ENCODE results near the gene BMPR1B.

Gene BMPR1B

DNA sequence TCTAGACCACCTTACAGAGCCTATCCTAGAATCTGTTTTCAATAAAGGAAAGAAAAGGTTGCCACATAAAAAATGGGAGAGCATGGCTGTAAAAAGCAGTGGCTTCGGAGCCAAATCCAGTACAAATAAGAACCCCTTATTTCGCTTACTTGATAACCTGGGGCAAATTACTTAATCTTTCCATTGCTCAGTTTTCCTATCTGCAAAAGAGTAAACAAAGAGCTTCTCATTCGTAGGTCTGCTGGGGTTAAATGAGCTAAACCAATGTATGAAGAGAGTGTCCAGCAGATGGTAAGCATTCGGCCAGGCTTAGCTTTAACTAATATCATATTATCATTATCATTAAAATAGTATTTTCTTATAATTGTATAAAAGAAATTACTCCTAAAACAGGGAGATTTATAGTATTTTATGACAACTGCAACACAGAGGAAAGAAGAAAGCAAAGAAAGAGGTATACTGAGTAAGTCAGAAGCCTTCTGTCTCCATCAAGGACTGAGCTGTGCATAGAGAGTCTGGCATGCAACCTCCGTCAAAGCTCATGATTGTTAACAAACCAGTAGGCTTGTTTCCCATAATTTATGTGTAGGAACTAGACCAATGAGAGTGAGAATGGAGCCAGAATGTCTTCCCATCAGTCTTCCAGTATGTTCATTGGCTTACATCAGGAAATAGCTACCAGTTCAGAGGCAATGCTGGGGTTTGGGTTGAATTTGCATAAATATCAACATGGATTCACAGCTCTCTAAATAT is 426.1 kb downstream of the BMPR1B start:
- DNase-seq (ENCODE audit: low read depth in 2 of 2), result no peak

DNA sequence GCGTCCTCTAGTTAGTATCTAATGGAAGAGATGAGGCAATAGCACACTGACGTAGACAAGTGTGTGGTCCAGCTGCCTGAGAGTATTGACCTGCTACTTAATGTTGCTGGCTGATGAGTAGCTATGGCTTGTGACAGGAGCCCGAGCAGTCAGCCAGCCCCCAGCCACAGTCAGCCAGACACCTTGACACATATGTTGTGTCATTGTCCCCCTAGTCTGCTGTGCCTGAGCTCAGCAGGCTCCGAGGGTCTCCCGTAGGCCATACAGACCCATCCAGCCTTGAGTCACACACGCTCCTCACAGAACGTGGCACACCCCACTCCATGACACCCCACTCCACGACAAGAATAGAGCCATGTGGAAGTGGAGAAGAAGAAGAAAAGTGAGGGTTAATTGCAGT is 428.9 kb downstream of the BMPR1B start:
- DNase-seq (ENCODE audit: low read depth in 2 of 2), result no peak

DNA sequence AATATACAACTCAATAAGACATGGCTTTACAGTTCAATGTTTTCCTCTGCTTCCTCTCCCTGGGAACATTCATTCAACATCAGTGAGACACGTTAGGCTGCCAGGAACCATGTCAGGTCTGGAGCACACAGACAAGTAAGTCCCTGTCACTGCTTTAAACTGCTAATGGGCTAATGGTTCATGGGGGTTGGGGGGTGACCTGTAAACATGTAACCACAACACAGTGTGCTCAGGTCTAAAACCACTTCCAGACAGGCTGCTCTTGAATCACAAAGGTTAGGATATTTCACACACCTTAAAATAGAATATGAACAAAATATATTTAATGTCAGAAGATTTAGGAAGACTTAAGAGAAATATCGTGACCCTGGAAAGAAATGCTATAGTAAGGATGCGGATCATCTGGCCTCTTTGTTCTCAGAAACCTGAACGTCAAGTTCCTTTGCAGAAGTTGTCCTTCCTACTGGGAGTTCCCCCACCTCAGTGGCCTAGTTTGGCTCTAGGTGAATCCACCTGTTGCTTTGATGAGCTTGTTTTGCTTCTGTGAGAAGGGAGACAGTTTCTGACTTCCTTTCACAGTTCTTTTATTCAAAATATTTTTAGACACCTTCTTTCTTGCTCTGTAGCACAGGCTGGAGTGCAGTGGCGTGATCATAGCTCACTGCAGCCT is 431.1 kb downstream of the BMPR1B start:
- no peak for DNase-seq (ENCODE audit: low read depth in 2 of 2)

DNA sequence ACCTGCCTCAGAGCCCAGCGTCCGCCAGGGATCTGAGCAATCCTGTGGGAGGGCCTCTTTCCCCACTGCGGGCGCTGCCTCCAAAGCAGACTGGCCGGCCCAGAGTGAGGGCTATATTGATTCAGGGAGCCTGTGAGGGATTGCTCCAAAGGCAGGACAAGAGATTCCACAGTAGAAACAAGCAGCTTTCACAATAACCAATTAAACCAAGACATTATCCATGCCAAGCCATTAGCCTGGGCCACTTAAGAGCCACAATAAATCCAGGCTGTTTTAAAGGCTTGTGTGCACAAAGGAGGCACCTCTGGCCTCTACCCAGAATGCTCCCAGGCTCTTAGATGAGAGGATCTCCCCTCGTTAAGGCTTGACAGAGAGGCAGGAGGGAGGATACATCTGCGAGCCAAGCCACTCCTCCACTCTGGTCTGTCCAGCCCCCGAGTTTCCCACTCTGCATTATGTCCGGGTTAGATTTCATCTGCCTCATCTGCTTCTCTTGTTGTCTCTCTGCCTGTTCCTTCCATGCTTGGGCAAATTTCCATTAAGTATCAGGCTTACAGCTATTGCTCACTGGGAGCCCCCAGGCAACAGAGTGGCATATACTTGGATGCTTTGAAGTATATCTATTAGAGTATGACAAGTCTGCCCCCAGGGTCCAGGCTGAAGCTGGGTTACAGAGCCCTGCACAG is 433.1 kb downstream of the BMPR1B start:
- DNase-seq (ENCODE audit: low read depth in 2 of 2), result no peak

DNA sequence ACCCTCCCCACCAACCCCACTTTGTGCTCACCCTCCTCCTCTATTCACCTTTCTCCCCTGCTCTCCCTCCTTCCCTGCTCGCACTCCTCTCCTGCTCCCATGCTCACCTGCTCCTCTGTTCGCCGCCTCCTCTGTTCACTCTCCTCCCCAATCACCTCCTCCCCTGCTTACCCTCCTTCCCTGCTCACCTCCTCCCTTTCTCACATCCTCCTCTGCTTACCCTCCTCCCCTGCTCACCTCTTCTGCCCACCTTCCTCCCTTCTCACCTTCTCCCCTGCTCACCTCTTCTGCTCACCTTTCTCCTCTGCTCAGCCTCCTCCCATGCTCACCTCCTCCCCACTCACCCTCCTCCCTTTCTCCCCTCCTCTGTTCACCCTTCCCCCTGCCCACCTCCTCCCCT is 433.8 kb downstream of the BMPR1B start:
- no peak for DNase-seq (ENCODE audit: low read depth in 2 of 2)

DNA sequence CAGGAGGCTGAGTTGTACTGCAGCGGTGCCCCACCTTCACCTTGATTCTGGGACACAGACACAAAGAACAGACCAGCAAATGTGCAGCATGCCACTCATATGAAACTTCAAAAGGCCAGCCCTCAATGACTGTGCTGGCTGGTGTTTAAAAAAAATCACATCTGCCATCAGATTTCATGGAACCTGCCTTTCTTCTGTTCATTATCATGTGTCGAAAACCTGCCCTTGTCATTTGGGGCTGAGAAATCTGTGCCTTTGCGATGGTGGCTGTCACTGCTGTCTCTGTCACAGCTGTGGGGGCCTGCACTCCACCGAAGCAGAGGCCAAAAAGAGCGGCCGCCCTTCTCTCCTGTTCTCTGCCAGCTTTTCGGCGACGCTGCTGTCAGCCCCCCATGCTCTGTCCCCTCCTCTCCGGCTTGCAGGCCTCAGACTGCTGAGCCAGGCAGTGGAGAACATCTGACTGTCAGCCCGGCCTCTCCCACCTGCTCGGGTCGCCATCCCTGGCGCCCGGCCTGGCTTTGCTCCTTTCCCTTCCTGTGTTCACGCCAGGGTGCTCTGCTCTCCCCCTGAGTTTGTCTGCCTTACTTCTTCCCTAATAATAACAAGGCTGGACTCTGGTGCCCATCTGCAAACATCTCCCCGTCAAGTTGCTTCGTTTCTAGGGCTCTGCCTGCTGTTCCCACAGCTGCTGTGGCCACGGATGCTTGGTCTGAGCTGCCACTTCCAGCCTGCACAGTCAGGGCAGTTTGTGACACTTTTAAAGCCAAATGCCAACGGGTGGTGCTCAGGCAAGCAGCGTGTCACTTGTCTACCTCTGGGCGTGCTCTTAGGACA is 435.9 kb downstream of the BMPR1B start:
- DNase-seq (ENCODE audit: low read depth in 2 of 2), result no peak

DNA sequence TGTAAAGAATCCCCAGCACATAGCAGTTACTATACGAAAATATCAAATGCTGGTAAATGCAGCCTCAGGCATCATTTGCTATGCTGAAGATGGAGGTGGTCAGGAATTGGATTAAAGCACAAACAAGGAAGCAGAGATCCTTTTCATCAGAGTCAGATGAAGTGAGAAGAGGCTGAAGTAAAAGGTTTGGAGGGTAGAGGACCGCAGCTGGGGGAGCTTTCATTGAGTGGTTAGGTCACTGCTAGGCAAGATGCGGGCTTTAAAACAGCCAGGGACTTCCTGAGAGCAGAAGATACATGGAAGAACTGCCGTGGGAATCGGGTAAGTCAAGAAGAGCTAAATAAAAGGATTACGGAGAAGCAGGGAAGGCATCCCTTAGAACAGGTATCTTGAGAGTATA is 439.6 kb downstream of the BMPR1B start:
- DNase-seq (ENCODE audit: low read depth in 2 of 2), result no peak

DNA sequence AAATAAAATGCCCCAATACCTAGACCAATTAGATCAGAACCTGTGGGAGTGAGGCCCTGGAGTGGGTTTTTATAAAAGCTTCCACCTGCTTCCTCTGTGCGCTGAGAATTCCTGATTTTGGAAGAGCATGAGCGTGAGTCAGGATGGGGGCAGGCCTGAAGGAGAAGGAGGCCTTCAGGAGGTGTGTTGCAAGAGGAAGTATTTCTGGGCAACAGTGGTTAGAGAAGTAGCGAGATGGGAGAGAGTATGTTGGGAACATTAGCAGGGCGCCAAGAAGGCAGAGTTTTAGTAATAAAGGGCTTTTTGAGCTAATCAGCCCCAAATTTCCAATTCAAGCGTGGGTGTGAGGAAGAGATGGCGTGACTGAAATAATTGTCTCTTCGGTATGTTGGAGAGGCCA is 441.2 kb downstream of the BMPR1B start:
- DNase-seq (ENCODE audit: low read depth in 2 of 2), result no peak

DNA sequence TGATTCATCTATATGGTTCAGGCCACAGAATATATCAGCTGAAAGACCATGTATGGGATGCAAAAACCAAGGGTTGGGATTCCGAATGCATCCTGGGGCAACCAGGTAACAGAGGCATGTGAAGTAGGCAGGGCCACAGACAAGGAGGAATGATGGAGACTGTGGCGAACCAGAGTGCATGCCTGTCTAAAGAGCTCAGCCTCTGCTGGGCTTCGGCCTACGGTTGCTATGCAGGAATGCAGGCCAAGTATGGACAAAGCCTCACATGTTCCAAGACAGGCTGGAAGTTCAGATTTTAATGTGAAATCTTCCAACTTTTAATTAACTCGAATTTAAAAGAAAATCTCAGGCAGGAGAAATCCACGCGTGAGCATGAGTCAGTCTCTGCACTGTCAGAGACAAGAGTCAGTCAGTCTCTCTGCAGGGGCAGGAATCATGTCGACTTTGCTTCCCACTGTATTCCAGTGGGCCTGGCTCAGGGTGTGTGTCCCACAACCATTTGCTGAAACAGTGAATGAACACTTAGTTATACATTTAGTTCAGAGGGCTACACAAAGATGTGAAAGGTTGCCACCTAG is 446.6 kb downstream of the BMPR1B start:
- no peak for DNase-seq (ENCODE audit: low read depth in 2 of 2)

DNA sequence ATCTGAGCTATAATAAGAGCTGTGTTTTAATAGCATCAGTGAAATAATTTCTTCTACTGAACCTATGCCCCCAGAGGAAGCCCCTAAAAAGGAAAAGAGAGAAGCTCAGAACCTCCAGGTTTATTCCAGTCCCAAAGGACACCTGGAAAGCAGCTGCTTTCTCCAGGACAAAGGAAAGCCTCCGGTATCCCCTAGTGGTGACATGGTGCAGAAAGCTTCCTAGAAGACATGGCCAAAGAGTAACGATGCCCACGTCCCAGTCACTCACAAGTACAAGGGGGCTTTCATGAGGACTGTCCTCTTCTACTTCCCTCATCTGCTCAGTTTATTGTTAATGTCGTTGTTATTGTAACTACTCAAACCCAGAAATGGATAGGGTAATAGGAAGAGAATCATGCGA is 447.1 kb downstream of the BMPR1B start:
- DNase-seq (ENCODE audit: low read depth in 2 of 2), result no peak

All from stimulated activated CD8-positive, alpha-beta memory T cell treated with anti-CD3 and anti-CD28 coated beads, Interleukin-2, amount 100 ng/mL, for 48 hours (primary cell).